ENCODE results near the gene ERG. TPM values are rescaled to one million over a fixed set of nuclear protein-coding genes. Genes with fewer than 3 reads are reported as not detected.

Gene ERG
- total and polyA plus RNA-seq, 2 donors from 2014 or later = 6.6 to 29.6 TPM

GRCh38 chr21:38524168-38525153 lies 26.2 kb upstream of the ERG start:
- H3K9ac ChIP-seq (ENCODE audit: low read length in 3 of 3) = no peak overlapping the region
- no peaks in the 10 kb centered on the region for H3K9me3 ChIP-seq (ENCODE audit: control insufficient read depth in 2 of 3, insufficient read depth in 1 of 3, low read length in 3 of 3)
- no peaks in the 10 kb centered on the region for H3K27me3 ChIP-seq (ENCODE audit: control insufficient read depth, insufficient read depth, low read length)
- FAIRE-seq = no peak
- H3K4me3 ChIP-seq (ENCODE audit: low read length in 3 of 3) = no peak overlapping the region
- H3K36me3 ChIP-seq (ENCODE audit: control insufficient read depth in 2 of 3, insufficient read depth in 3 of 3, low read length in 3 of 3) = no peaks in the 10 kb centered on the region
- H3K4me1 ChIP-seq (ENCODE audit: control insufficient read depth in 2 of 3, insufficient read depth in 2 of 3, low read depth in 1 of 3, low read length in 3 of 3) = no peaks in the 10 kb centered on the region
- no peak for DNase-seq
- TF ChIP-seq CTCF (IDR thresholded peaks at IDR 0.05; ENCODE audit: borderline replicate concordance, extremely low read depth, insufficient read depth) = no peak
- intact Hi-C loops (cut with DNase I) = no loop called here
- H3K27ac ChIP-seq (ENCODE audit: low read depth in 2 of 2, low read length in 2 of 2) = no peak overlapping the region

DNA sequence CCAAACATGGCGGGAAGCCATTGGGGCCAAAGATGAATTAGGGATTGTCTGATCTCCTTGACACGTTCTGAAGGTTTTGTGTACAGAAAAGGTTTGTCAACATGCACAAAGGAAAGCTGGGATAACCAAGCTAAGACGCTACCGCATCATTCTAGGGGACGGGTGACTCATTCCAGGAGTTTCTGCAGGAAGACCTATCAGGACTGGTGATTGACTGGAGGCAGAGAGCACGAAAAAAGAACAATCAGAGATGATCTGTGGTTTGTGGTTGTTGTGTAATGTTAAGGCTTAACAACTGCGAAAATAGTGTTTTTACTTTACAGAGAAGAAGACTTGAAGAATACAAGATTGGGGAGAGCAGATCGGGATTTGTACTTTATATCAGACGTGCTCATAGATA lies 22.2 kb upstream of the ERG start:
- Histone ChIP-seq H3K4me1 (ENCODE audit: control insufficient read depth in 2 of 3, insufficient read depth in 2 of 3, low read depth in 1 of 3, low read length in 3 of 3) (no peaks in the 10 kb centered on the region), H3K9me3 (ENCODE audit: control insufficient read depth in 2 of 3, insufficient read depth in 1 of 3, low read length in 3 of 3) (no peaks in the 10 kb centered on the region), H3K4me3 (ENCODE audit: low read length in 3 of 3) (no peak overlapping the region), H3K27me3 (ENCODE audit: control insufficient read depth, insufficient read depth, low read length) (no peaks in the 10 kb centered on the region), H3K27ac (ENCODE audit: low read depth in 2 of 2, low read length in 2 of 2) (no peak overlapping the region), H3K9ac (ENCODE audit: low read length in 3 of 3) (no peak overlapping the region), H3K36me3 (ENCODE audit: control insufficient read depth in 2 of 3, insufficient read depth in 3 of 3, low read length in 3 of 3) (no peaks in the 10 kb centered on the region)
- DNase-seq (no peak), FAIRE-seq (no peak)
- no peak for TF ChIP-seq CTCF (IDR thresholded peaks at IDR 0.05; ENCODE audit: borderline replicate concordance, extremely low read depth, insufficient read depth)
- intact Hi-C loops (cut with DNase I) = no loop called here

DNA sequence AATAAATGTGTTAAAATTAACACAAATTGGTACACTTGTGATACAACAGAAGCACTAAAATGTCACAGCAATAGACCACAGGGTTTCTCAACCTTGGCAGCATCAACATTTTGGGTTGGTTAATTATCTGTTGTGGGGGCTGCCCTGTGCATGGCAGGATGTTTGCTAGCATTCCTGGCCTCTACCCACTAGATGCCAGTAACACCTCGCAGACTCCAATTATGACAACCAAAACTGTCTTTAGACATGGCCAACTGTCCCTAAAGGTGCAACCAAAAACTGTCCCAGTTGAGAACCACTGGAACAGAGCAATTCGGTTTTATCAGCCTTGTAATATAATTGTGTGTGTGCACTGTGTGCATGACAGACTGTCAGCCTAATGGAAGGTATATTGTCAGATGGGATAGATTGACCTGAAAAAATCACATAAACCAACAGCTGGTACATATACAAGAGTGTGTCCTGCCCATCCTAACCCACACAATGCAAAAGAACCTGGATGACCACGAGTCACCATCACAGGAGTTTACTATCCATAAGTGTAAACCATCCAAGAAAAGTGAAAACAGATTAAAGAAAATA lies 13.5 kb upstream of the ERG start:
- H3K9me3 ChIP-seq (ENCODE audit: control insufficient read depth in 2 of 3, insufficient read depth in 1 of 3, low read length in 3 of 3) = no peaks in the 10 kb centered on the region
- DNase-seq (no peak), FAIRE-seq (no peak)
- TF ChIP-seq CTCF (IDR thresholded peaks at IDR 0.05; ENCODE audit: borderline replicate concordance, extremely low read depth, insufficient read depth) = no peak
- no peaks in the 10 kb centered on the region for H3K27me3 ChIP-seq (ENCODE audit: control insufficient read depth, insufficient read depth, low read length)
- no peak overlapping the region for H3K4me3 ChIP-seq (ENCODE audit: low read length in 3 of 3)
- H3K27ac ChIP-seq (ENCODE audit: low read depth in 2 of 2, low read length in 2 of 2) = no peak overlapping the region
- no peaks in the 10 kb centered on the region for H3K36me3 ChIP-seq (ENCODE audit: control insufficient read depth in 2 of 3, insufficient read depth in 3 of 3, low read length in 3 of 3)
- H3K9ac ChIP-seq (ENCODE audit: low read length in 3 of 3) = no peak overlapping the region
- intact Hi-C loops (cut with DNase I) = no loop called here
- no peaks in the 10 kb centered on the region for H3K4me1 ChIP-seq (ENCODE audit: control insufficient read depth in 2 of 3, insufficient read depth in 2 of 3, low read depth in 1 of 3, low read length in 3 of 3)
